WTC11 (cell line): ENCODE measurements around the gene SH2D4B. TPM values are rescaled to one million over a fixed set of nuclear protein-coding genes. Genes with fewer than 3 reads are reported as not detected.

ENCODE experiments used
- ATAC-seq: fragments of 200-7000 bp; cut with Tn5 transposase; 2 replicates; pipeline ENCODE4 v1.10.0; 2021; ENCODE audit warnings: mild to moderate bottlenecking, moderate library complexity
- CTCF ChIA-PET: fragments of 300-600 bp; sonication (Branson Sonifier 250); formaldehyde crosslinking; loops from one replicate; lab custom pipeline; 2021; ENCODE audit warnings: antibody characterized with exemption; lab: Charles Lee
- POLR2A ChIA-PET: fragments of 350-600 bp; sonication (Branson Sonifier 250); formaldehyde crosslinking; loops from one replicate; lab custom pipeline; 2021; ENCODE audit warnings: antibody characterized with exemption; lab: Charles Lee
- DNase-seq: peaks from one replicate; pipeline ENCODE4 v3.0.0; 2021; ENCODE audit warnings: low spot score
- H3K27ac Mint-ChIP-seq: 2 replicates; pipeline ENCODE4 v1.8.0; 2021; ENCODE audit warnings: mixed read lengths
- H3K27me3 Mint-ChIP-seq: 2 replicates; pipeline ENCODE4 v1.8.0; 2021; ENCODE audit warnings: low read depth, mild to moderate bottlenecking, moderate library complexity, mixed read lengths
- H3K36me3 Mint-ChIP-seq: 2 replicates; pipeline ENCODE4 v1.8.0; 2021; ENCODE audit warnings: mixed read lengths
- H3K4me1 Mint-ChIP-seq: 2 replicates; pipeline ENCODE4 v1.8.0; 2022; ENCODE audit warnings: mixed read lengths
- H3K4me3 Mint-ChIP-seq: 2 replicates; pipeline ENCODE4 v1.8.0; 2021; ENCODE audit warnings: mild to moderate bottlenecking, moderate library complexity, mixed read lengths
- H3K9me3 Mint-ChIP-seq: 2 replicates; pipeline ENCODE4 v1.8.0; 2021; ENCODE audit warnings: mixed read lengths
- CREB1 ChIP-seq: sonication (generic); formaldehyde crosslinking; IDR thresholded peaks from 2 replicates; pipeline ENCODE4 v1.8.0; 2023; ENCODE audit warnings: mild to moderate bottlenecking, missing genetic modification reagents
- FOXJ3 ChIP-seq: sonication (generic); formaldehyde crosslinking; IDR thresholded peaks from 2 replicates; pipeline ENCODE4 v1.9.0; 2021; ENCODE audit warnings: missing genetic modification reagents, mild to moderate bottlenecking, borderline replicate concordance
- GABPB1 ChIP-seq: sonication (generic); formaldehyde crosslinking; IDR thresholded peaks from 2 replicates; pipeline ENCODE4 v1.8.1; 2023; ENCODE audit warnings: mild to moderate bottlenecking, missing genetic modification reagents
- GRHL2 ChIP-seq: fragments of 250-450 bp; sonication (Bioruptor Pico); IDR thresholded peaks from 2 replicates; pipeline ENCODE4 v1.8.0; 2022; ENCODE audit warnings: mild to moderate bottlenecking, moderate library complexity; ENCODE audit not compliant: insufficient replicate concordance, severe bottlenecking
- JAZF1 ChIP-seq: fragments of 250-450 bp; sonication (Bioruptor Pico); IDR thresholded peaks from 2 replicates; pipeline ENCODE4 v1.9.0; 2021; ENCODE audit warnings: moderate library complexity, mild to moderate bottlenecking, inconsistent platforms
- JUN ChIP-seq: sonication (generic); formaldehyde crosslinking; IDR thresholded peaks from 2 replicates; pipeline ENCODE4 v1.8.0; 2023; ENCODE audit warnings: mild to moderate bottlenecking, missing genetic modification reagents
- NFE2L1 ChIP-seq: sonication (generic); formaldehyde crosslinking; IDR thresholded peaks from 2 replicates; pipeline ENCODE4 v1.8.1; 2023; ENCODE audit warnings: missing genetic modification reagents
- NR2C2 ChIP-seq: sonication (generic); formaldehyde crosslinking; IDR thresholded peaks from 2 replicates; pipeline ENCODE4 v1.8.0; 2022; ENCODE audit warnings: mild to moderate bottlenecking, missing genetic modification reagents
- TCF7 ChIP-seq: sonication (generic); formaldehyde crosslinking; IDR thresholded peaks from 2 replicates; pipeline ENCODE4 v1.8.0; 2022; ENCODE audit warnings: mild to moderate bottlenecking, low read depth, missing genetic modification reagents, moderate library complexity
- TEAD1 ChIP-seq: sonication (generic); formaldehyde crosslinking; IDR thresholded peaks from 2 replicates; pipeline ENCODE4 v1.8.0; 2022; ENCODE audit warnings: mild to moderate bottlenecking, missing genetic modification reagents
- TP53 ChIP-seq: sonication (generic); formaldehyde crosslinking; IDR thresholded peaks from 2 replicates; pipeline ENCODE4 v1.8.1; 2023; ENCODE audit warnings: mild to moderate bottlenecking, missing genetic modification reagents
- ZBTB21 ChIP-seq: sonication (generic); formaldehyde crosslinking; IDR thresholded peaks from 2 replicates; pipeline ENCODE4 v1.8.1; 2023; ENCODE audit warnings: mild to moderate bottlenecking, missing genetic modification reagents, borderline replicate concordance
- ZNF219 ChIP-seq: sonication (generic); formaldehyde crosslinking; IDR thresholded peaks from 2 replicates; pipeline ENCODE4 v1.8.0; 2023; ENCODE audit warnings: missing genetic modification reagents, mild to moderate bottlenecking, borderline replicate concordance
- ZNF396 ChIP-seq: fragments of 250-450 bp; sonication (Bioruptor Pico); IDR thresholded peaks from 2 replicates; pipeline ENCODE4 v1.8.0; 2021; ENCODE audit warnings: mild to moderate bottlenecking, moderate library complexity, borderline replicate concordance
- ZNF671 ChIP-seq: fragments of 250-450 bp; sonication (Bioruptor Pico); IDR thresholded peaks from 2 replicates; pipeline ENCODE4 v1.8.0; 2021; ENCODE audit warnings: mild to moderate bottlenecking
- total RNA-seq: library from RNA; stranded (reverse); gene quantifications from 3 replicates; pipeline ENCODE4 v1.2.3, GENCODE V29; 2021
- TF ChIP-seq, protein P1 (sequence below): sonication (generic); formaldehyde crosslinking; IDR thresholded peaks from 2 replicates; pipeline ENCODE4 v1.8.0; 2022; ENCODE audit warnings: mild to moderate bottlenecking, missing genetic modification reagents
- TF ChIP-seq, protein P2 (sequence below): sonication (generic); formaldehyde crosslinking; conservative IDR thresholded peaks from 2 replicates; pipeline ENCODE4 v1.8.1; 2023; ENCODE audit warnings: mild to moderate bottlenecking, low read depth, missing genetic modification reagents, moderate library complexity
- TF ChIP-seq, protein P3 (sequence below): fragments of 250-450 bp; sonication (Bioruptor Pico); IDR thresholded peaks from 2 replicates; pipeline ENCODE4 v1.9.0; 2021; ENCODE audit warnings: moderate library complexity, mild to moderate bottlenecking, inconsistent platforms, borderline replicate concordance
- TF ChIP-seq, protein P4 (sequence below): fragments of 250-450 bp; sonication (Bioruptor Pico); IDR thresholded peaks from 2 replicates; pipeline ENCODE4 v1.9.0; 2021; ENCODE audit warnings: mild to moderate bottlenecking
- TF ChIP-seq, protein P5 (sequence below): sonication (generic); formaldehyde crosslinking; IDR thresholded peaks from 2 replicates; pipeline ENCODE4 v1.8.0; 2022; ENCODE audit warnings: mild to moderate bottlenecking, missing genetic modification reagents

The SH2D4B gene
- total RNA-seq, 1 experiment from 2014 or later = 0.04 TPM

DNA sequence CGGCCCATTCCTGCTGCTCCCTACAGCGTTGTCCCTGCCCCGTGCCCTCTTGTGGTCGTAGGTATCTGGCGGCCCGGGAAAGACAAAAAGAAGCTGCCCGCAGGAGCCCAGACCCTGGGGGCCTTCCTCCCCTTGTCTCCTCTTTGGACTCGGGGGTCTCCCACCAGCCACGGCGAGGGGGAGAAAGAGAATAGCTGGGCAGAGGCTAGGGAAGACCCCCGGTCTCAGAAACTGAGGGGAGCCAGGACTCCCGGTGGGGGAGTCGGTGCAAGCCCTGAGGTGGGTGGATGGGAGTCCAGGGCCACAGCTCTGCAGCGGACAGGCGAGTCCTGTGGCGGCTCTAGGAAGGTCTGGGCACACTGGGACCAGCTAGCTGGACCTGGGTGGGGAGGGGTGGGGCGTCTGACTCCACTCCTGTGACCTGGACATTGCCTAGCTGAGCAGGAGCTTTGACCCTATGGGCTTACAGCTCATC lies 1.3 kb upstream of the SH2D4B start (continued):
- no peak for TF ChIP-seq ZNF671 (CRISPR knock-in tag)
- TF ChIP-seq JAZF1 (CRISPR knock-in tag) = no peak
- no peak for TF ChIP-seq CREB1 (CRISPR knock-in tag)
- TF ChIP-seq ZBTB21 (CRISPR knock-in tag) = no peak
- TF ChIP-seq FOXJ3 (CRISPR knock-in tag) = no peak
- no peak for TF ChIP-seq ZNF396 (CRISPR knock-in tag)
- TF ChIP-seq NR2C2 (CRISPR knock-in tag) = no peak
- TF ChIP-seq, protein P1, sequence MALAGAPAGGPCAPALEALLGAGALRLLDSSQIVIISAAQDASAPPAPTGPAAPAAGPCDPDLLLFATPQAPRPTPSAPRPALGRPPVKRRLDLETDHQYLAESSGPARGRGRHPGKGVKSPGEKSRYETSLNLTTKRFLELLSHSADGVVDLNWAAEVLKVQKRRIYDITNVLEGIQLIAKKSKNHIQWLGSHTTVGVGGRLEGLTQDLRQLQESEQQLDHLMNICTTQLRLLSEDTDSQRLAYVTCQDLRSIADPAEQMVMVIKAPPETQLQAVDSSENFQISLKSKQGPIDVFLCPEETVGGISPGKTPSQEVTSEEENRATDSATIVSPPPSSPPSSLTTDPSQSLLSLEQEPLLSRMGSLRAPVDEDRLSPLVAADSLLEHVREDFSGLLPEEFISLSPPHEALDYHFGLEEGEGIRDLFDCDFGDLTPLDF (CRISPR knock-in tag) = no peak
- TF ChIP-seq GABPB1 (CRISPR knock-in tag) = no peak
- TF ChIP-seq TP53 (CRISPR knock-in tag) = no peak
- no peak for TF ChIP-seq NFE2L1 (CRISPR knock-in tag)

DNA sequence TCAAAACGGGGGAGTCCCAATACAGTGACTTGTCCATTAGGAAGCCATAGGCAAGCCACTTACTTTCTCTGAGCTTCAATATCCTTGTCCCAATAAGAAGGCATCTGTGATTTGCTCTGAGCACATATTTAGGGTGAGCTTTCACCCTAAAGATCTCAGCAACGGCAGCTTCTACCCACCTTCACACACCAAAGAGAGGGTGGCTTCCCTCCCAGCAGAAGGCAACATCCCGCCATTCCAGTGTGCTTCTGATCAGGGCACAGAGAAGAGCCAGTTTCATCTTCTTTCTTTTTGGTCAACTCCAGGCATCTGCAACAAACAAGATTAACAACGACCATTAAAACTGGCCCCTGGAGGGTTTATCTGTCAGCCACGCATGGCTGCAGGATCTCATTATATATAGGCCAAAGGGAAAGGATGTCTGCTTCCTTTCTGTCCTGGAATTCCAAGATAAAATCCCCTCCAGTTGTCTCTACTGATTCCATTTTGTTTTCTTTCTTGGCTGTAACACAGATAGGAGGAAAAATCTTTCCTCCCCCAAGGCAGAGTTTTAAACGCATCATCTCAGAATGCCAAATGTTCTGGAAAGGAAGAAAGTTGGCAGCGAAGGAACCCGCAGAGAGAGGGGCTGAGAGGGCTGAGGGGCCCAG lies 491 bp upstream of the SH2D4B start:
- ChIA-PET POLR2A (no interaction called here), CTCF (interaction anchor here (1.3 to 2.4 kb wide), 4 partner anchors 26 to 62 kb away, joined by 3 to 10 read pairs (median 6); no protein-coding TSS in a partner anchor)
- peaks cover 3% of the 10 kb centered on the region; the same call in 1 of the 2 replicates for H3K27me3 Mint-ChIP-seq
- no peak overlapping the region for H3K27ac Mint-ChIP-seq
- H3K4me1 Mint-ChIP-seq = no peaks in the 10 kb centered on the region
- peaks cover 12% of the 10 kb centered on the region for H3K36me3 Mint-ChIP-seq
- ATAC-seq = no peak
- DNase-seq = no peak
- H3K4me3 Mint-ChIP-seq = no peak overlapping the region
- peaks cover 3% of the 10 kb centered on the region; the same call in 1 of the 2 replicates for H3K9me3 Mint-ChIP-seq
- TF ChIP-seq, protein P2, sequence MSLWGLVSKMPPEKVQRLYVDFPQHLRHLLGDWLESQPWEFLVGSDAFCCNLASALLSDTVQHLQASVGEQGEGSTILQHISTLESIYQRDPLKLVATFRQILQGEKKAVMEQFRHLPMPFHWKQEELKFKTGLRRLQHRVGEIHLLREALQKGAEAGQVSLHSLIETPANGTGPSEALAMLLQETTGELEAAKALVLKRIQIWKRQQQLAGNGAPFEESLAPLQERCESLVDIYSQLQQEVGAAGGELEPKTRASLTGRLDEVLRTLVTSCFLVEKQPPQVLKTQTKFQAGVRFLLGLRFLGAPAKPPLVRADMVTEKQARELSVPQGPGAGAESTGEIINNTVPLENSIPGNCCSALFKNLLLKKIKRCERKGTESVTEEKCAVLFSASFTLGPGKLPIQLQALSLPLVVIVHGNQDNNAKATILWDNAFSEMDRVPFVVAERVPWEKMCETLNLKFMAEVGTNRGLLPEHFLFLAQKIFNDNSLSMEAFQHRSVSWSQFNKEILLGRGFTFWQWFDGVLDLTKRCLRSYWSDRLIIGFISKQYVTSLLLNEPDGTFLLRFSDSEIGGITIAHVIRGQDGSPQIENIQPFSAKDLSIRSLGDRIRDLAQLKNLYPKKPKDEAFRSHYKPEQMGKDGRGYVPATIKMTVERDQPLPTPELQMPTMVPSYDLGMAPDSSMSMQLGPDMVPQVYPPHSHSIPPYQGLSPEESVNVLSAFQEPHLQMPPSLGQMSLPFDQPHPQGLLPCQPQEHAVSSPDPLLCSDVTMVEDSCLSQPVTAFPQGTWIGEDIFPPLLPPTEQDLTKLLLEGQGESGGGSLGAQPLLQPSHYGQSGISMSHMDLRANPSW (CRISPR knock-in tag) = no peak
- TF ChIP-seq TEAD1 (CRISPR knock-in tag) (no peak), GRHL2 (CRISPR knock-in tag) (no peak), ZNF219 (CRISPR knock-in tag) (no peak), CREB1 (CRISPR knock-in tag) (no peak), JUN (CRISPR knock-in tag) (no peak), TCF7 (CRISPR knock-in tag) (no peak)
- TF ChIP-seq, protein P3, sequence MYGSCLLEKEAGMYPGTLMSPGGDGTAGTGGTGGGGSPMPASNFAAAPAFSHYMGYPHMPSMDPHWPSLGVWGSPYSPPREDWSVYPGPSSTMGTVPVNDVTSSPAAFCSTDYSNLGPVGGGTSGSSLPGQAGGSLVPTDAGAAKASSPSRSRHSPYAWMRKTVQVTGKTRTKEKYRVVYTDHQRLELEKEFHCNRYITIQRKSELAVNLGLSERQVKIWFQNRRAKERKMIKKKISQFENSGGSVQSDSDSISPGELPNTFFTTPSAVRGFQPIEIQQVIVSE (CRISPR knock-in tag) = no peak
- TF ChIP-seq, protein P4, sequence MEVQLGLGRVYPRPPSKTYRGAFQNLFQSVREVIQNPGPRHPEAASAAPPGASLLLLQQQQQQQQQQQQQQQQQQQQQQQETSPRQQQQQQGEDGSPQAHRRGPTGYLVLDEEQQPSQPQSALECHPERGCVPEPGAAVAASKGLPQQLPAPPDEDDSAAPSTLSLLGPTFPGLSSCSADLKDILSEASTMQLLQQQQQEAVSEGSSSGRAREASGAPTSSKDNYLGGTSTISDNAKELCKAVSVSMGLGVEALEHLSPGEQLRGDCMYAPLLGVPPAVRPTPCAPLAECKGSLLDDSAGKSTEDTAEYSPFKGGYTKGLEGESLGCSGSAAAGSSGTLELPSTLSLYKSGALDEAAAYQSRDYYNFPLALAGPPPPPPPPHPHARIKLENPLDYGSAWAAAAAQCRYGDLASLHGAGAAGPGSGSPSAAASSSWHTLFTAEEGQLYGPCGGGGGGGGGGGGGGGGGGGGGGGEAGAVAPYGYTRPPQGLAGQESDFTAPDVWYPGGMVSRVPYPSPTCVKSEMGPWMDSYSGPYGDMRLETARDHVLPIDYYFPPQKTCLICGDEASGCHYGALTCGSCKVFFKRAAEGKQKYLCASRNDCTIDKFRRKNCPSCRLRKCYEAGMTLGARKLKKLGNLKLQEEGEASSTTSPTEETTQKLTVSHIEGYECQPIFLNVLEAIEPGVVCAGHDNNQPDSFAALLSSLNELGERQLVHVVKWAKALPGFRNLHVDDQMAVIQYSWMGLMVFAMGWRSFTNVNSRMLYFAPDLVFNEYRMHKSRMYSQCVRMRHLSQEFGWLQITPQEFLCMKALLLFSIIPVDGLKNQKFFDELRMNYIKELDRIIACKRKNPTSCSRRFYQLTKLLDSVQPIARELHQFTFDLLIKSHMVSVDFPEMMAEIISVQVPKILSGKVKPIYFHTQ = no peak
- TF ChIP-seq, protein P5, sequence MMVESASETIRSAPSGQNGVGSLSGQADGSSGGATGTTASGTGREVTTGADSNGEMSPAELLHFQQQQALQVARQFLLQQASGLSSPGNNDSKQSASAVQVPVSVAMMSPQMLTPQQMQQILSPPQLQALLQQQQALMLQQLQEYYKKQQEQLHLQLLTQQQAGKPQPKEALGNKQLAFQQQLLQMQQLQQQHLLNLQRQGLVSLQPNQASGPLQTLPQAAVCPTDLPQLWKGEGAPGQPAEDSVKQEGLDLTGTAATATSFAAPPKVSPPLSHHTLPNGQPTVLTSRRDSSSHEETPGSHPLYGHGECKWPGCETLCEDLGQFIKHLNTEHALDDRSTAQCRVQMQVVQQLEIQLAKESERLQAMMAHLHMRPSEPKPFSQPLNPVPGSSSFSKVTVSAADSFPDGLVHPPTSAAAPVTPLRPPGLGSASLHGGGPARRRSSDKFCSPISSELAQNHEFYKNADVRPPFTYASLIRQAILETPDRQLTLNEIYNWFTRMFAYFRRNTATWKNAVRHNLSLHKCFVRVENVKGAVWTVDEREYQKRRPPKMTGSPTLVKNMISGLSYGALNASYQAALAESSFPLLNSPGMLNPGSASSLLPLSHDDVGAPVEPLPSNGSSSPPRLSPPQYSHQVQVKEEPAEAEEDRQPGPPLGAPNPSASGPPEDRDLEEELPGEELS = no peak
- TF ChIP-seq, all 79 proteins: peak for 0
